PC-9 (cell line): ENCODE data around the gene SLC11A2.

ENCODE experiments used
- CTCF ChIP-seq: fragments of 200-600 bp; sonication (generic); conservative IDR thresholded peaks from 2 replicates; pipeline ENCODE4 v1.6.1; 2017; ENCODE audit warnings: mixed run types, antibody characterized with exemption, mild to moderate bottlenecking, moderate library complexity
- EZH2 ChIP-seq: fragments of 200-600 bp; sonication (generic); IDR thresholded peaks from 2 replicates; pipeline ENCODE4 v1.8.0; 2017; ENCODE audit warnings: antibody characterized with exemption, low read depth

- TF ChIP-seq CTCF (no peak), EZH2 (no peak)
These were observed 27.1 kb downstream of the SLC11A2 start for GRCh38 chr12:50999093-50999492.
